OCI-LY7 (cell line): ENCODE results near the gene FUT7.

Experiments used
- EZH2phosphoT487 ChIP-seq: fragments of 200-600 bp; sonication (generic); IDR thresholded peaks from 2 replicates; pipeline ENCODE4 v1.6.1; 2018; ENCODE audit warnings: low read depth, borderline replicate concordance, mild to moderate bottlenecking, mixed run types, antibody characterized with exemption, low read length, moderate library complexity, mixed read lengths
- TF ChIP-seq, protein P1 (sequence below): fragments of 200-600 bp; sonication (generic); conservative IDR thresholded peaks from 2 replicates; pipeline ENCODE4 v1.5.1; 2014; ENCODE audit warnings: mild to moderate bottlenecking, antibody characterized with exemption, low read length, moderate library complexity, mixed read lengths

DNA sequence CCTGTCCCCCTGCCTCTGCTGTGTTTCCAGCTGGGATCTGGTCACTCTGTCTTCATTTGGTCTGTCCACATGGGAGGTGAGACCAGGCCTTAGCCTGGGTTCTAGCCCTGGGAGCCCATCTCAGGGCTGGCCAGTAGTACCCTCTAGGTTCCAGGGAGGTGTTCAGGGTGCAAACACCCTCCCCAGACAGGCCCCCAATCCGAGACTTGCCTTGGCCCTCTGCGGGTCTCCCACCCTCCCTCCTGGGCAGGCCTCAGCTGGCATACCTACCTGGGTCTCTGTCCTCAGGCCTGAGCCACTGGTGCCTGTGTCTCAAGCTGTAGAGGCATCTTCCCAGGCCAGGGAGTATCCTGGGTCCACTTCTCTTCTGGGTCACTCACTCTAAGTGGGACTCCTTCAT is 39.4 kb upstream of the FUT7 start:
- TF ChIP-seq, protein P1, sequence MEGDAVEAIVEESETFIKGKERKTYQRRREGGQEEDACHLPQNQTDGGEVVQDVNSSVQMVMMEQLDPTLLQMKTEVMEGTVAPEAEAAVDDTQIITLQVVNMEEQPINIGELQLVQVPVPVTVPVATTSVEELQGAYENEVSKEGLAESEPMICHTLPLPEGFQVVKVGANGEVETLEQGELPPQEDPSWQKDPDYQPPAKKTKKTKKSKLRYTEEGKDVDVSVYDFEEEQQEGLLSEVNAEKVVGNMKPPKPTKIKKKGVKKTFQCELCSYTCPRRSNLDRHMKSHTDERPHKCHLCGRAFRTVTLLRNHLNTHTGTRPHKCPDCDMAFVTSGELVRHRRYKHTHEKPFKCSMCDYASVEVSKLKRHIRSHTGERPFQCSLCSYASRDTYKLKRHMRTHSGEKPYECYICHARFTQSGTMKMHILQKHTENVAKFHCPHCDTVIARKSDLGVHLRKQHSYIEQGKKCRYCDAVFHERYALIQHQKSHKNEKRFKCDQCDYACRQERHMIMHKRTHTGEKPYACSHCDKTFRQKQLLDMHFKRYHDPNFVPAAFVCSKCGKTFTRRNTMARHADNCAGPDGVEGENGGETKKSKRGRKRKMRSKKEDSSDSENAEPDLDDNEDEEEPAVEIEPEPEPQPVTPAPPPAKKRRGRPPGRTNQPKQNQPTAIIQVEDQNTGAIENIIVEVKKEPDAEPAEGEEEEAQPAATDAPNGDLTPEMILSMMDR = no peak
- no peak for TF ChIP-seq EZH2phosphoT487
